ENCODE measurements around the gene ICE2. TPM values are rescaled to one million over a fixed set of nuclear protein-coding genes. Genes with fewer than 3 reads are reported as not detected.

Gene ICE2
- total RNA-seq, 1 donor from 2014 or later: 51.9 TPM

DNA sequence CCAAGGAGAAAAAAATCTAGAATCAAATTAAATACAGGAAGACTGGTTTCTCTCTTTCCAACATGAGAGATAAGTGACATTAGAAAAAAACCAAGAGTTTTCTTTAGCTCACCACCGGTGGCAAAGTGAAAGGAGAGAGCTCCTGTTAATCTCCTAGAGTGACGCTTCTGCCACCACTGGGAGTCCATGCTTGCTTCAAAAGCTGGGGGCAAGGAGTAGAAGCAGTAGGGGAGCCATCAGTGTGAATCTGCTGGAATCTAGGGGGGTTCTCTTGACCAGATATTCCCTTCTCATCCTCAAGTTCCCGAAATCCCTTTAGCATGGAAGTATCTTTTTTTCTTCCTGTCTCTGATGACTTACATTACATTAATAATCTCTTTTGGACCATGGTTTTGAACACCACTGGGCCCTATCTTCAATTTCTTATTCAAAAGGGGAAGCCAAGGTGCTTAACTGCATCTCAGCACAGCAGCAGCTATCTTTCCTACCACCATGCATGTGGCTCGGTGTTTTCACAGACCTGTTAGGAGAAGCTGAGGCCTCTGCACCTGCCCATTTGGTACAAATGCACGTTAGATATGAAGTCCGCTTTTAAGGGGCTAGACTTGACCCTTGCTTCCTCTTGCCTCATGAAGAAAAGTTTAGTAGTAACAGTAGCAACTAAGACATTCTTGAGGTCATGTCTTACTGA lies 6.6 kb upstream of the ICE2 start:
- Mint-ChIP-seq H3K4me1 (ENCODE audit: low read depth) (peaks cover 10% of the 10 kb centered on the region), H3K4me3 (no peak overlapping the region), H3K36me3 (ENCODE audit: low read depth) (peaks cover 9% of the 10 kb centered on the region), H3K27me3 (ENCODE audit: insufficient read depth) (no peaks in the 10 kb centered on the region), H3K9me3 (no peaks in the 10 kb centered on the region), H3K27ac (no peak overlapping the region)
- DNase-seq (ENCODE audit: low spot score): no peak
- intact Hi-C loops (cut with micrococcal nuclease): no loop called here

GRCh38 chr15:60483042-60483441 lies 4.1 kb upstream of the ICE2 start:
- Mint-ChIP-seq H3K9me3 (no peaks in the 10 kb centered on the region), H3K27ac (no peak overlapping the region), H3K4me1 (ENCODE audit: low read depth) (peaks cover 24% of the 10 kb centered on the region), H3K27me3 (ENCODE audit: insufficient read depth) (no peaks in the 10 kb centered on the region), H3K36me3 (ENCODE audit: low read depth) (peaks cover 5% of the 10 kb centered on the region), H3K4me3 (no peak overlapping the region)
- DNase-seq (ENCODE audit: low spot score): no peak
- intact Hi-C loops (cut with micrococcal nuclease): no loop called here

DNA sequence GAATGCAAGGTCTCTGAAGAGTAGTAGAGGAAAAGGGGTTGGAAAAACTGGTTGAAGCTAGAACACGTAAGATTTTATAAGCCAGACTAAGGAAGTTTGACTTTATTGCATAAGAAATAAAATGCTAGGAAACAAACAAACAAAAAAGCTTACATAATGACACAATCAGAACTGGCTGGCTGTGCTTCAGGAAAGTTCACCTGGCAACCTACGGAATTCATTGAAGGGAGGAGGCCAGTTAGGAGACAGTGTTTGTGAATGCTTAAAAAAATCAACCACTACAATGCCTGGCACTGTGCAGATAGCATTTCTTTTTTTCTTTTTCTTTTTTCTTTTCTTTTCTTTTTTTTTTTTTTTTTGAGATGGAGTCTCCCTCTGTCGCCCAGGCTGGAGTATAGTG lies 1.9 kb upstream of the ICE2 start:
- Mint-ChIP-seq H3K4me1 (ENCODE audit: low read depth) (peaks cover 46% of the 10 kb centered on the region), H3K36me3 (ENCODE audit: low read depth) (peaks cover 13% of the 10 kb centered on the region), H3K27me3 (ENCODE audit: insufficient read depth) (no peaks in the 10 kb centered on the region), H3K27ac (no peak overlapping the region), H3K4me3 (no peak overlapping the region), H3K9me3 (no peaks in the 10 kb centered on the region)
- DNase-seq (ENCODE audit: low spot score): no peak
- intact Hi-C loops (cut with micrococcal nuclease): no loop called here

GRCh38 chr15:60480149-60480548 lies 1.2 kb upstream of the ICE2 start:
- H3K9me3 Mint-ChIP-seq: no peaks in the 10 kb centered on the region
- H3K27me3 Mint-ChIP-seq (ENCODE audit: insufficient read depth): no peaks in the 10 kb centered on the region
- intact Hi-C loops (cut with micrococcal nuclease): no loop called here
- H3K36me3 Mint-ChIP-seq (ENCODE audit: low read depth): peaks cover 13% of the 10 kb centered on the region
- H3K27ac Mint-ChIP-seq: peak overlapping the region; percentile 97
- H3K4me1 Mint-ChIP-seq (ENCODE audit: low read depth): peaks cover 46% of the 10 kb centered on the region
- DNase-seq (ENCODE audit: low spot score): no peak
- H3K4me3 Mint-ChIP-seq: peak overlapping the region; percentile 97

GRCh38 chr15:60479361-60480110 lies 594 bp upstream of the ICE2 start:
- Mint-ChIP-seq H3K27ac (peak overlapping the region; percentile 97), H3K4me1 (ENCODE audit: low read depth) (peaks cover 52% of the 10 kb centered on the region), H3K27me3 (ENCODE audit: insufficient read depth) (no peaks in the 10 kb centered on the region), H3K9me3 (no peaks in the 10 kb centered on the region), H3K4me3 (peak overlapping the region; percentile 97), H3K36me3 (ENCODE audit: low read depth) (peaks cover 18% of the 10 kb centered on the region)
- DNase-seq (ENCODE audit: low spot score): no peak
- intact Hi-C loops (cut with micrococcal nuclease): loop anchor here (1.0 to 10.0 kb wide), 9 partner anchors 28 to 1375 kb away; partner anchors contain the start of genes ANXA2, BNIP2 and CCNB2

DNA sequence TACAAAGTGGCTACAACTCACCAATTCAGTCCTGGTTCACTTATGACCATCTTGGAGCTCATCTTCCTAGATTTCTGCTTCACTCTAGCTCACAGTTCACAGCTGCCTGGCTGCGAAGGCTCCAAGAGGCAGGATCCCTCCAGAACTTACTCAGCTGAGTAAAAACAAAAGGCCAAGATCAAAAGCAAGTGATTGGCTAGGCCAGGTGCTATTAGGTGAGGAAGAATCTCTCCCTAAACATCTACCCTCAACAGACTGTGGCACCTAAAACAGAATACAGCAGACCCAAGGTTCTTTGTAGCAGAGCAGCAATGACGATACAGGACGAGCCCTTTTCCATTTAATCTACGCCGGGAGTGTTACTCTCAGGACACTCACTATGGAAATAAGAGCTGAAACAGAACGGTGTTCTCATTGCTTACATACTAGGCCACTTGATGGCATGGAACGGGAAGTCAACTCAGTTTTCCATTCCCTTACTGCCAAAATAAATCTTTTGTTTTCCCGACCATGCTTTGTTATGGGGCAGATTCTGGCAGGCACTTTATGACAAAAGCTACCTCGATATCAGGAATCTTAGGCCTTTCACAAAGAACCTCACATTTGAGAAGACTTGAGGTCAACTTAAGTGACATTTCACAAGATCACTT lies 901 bp downstream of the ICE2 start:
- Mint-ChIP-seq H3K9me3 (no peaks in the 10 kb centered on the region), H3K36me3 (ENCODE audit: low read depth) (peaks cover 19% of the 10 kb centered on the region), H3K27ac (peak overlapping the region; percentile 97), H3K27me3 (ENCODE audit: insufficient read depth) (no peaks in the 10 kb centered on the region), H3K4me1 (ENCODE audit: low read depth) (peaks cover 54% of the 10 kb centered on the region), H3K4me3 (peak overlapping the region; percentile 97)
- intact Hi-C loops (cut with micrococcal nuclease): loop anchor here (1.0 to 10.0 kb wide), 3 partner anchors 85 to 1373 kb away; partner anchors contain the start of genes BNIP2 and CCNB2
- no peak for DNase-seq (ENCODE audit: low spot score)

GRCh38 chr15:60477164-60477563 lies 1.8 kb downstream of the ICE2 start:
- intact Hi-C loops (cut with micrococcal nuclease): loop anchor here (10.0 kb wide), 1 partner anchor 1372 kb away; the partner anchor contains the start of gene CCNB2
- H3K36me3 Mint-ChIP-seq (ENCODE audit: low read depth): peaks cover 23% of the 10 kb centered on the region
- H3K9me3 Mint-ChIP-seq: no peaks in the 10 kb centered on the region
- no peak overlapping the region for H3K27ac Mint-ChIP-seq
- H3K4me3 Mint-ChIP-seq: peak overlapping the region; percentile 97
- H3K4me1 Mint-ChIP-seq (ENCODE audit: low read depth): peaks cover 57% of the 10 kb centered on the region
- no peak for DNase-seq (ENCODE audit: low spot score)
- H3K27me3 Mint-ChIP-seq (ENCODE audit: insufficient read depth): no peaks in the 10 kb centered on the region

DNA sequence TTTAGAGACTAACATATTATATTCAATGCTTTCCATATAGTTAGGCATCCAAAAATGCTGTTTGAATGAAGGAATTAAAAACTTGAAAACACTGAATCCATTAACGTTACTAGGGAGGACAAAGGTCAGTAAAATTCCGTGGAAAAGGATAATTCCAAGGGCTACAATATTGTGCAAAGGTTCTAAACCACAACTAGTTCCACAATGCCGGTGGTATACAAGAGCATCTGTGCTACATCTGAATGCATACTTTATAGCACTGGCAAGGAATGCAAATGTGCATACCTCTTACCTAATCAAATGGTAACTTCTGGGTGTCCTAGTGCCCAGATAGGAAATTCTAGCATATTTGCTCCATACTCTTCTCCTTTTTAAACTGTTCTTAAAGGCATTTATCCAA lies 2.2 kb downstream of the ICE2 start:
- Mint-ChIP-seq H3K9me3 (no peaks in the 10 kb centered on the region), H3K27ac (no peak overlapping the region), H3K36me3 (ENCODE audit: low read depth) (peaks cover 23% of the 10 kb centered on the region), H3K27me3 (ENCODE audit: insufficient read depth) (no peaks in the 10 kb centered on the region), H3K4me1 (ENCODE audit: low read depth) (peaks cover 57% of the 10 kb centered on the region), H3K4me3 (peak overlapping the region; percentile 52)
- intact Hi-C loops (cut with micrococcal nuclease): loop anchor here (10.0 kb wide), 1 partner anchor 1372 kb away; the partner anchor contains the start of gene CCNB2
- no peak for DNase-seq (ENCODE audit: low spot score)

- no peak overlapping the region for H3K27ac Mint-ChIP-seq
- no peaks in the 10 kb centered on the region for H3K27me3 Mint-ChIP-seq (ENCODE audit: insufficient read depth)
- H3K36me3 Mint-ChIP-seq (ENCODE audit: low read depth): peaks cover 42% of the 10 kb centered on the region
- no peak for DNase-seq (ENCODE audit: low spot score)
- H3K4me1 Mint-ChIP-seq (ENCODE audit: low read depth): peaks cover 45% of the 10 kb centered on the region
- no peak overlapping the region for H3K4me3 Mint-ChIP-seq
- no peaks in the 10 kb centered on the region for H3K9me3 Mint-ChIP-seq
- intact Hi-C loops (cut with micrococcal nuclease): loop anchor here (10.0 kb wide), 1 partner anchor 1368 kb away; the partner anchor contains the start of gene CCNB2
These were observed 5.8 kb downstream of the ICE2 start for GRCh38 chr15:60473135-60473534.

- intact Hi-C loops (cut with micrococcal nuclease): loop anchor here (10.0 kb wide), 1 partner anchor 1367 kb away; the partner anchor contains the start of gene CCNB2
- Mint-ChIP-seq H3K36me3 (ENCODE audit: low read depth) (peaks cover 35% of the 10 kb centered on the region), H3K9me3 (no peaks in the 10 kb centered on the region)
These were observed 7.6 kb downstream of the ICE2 start for GRCh38 chr15:60471314-60471713.

DNA sequence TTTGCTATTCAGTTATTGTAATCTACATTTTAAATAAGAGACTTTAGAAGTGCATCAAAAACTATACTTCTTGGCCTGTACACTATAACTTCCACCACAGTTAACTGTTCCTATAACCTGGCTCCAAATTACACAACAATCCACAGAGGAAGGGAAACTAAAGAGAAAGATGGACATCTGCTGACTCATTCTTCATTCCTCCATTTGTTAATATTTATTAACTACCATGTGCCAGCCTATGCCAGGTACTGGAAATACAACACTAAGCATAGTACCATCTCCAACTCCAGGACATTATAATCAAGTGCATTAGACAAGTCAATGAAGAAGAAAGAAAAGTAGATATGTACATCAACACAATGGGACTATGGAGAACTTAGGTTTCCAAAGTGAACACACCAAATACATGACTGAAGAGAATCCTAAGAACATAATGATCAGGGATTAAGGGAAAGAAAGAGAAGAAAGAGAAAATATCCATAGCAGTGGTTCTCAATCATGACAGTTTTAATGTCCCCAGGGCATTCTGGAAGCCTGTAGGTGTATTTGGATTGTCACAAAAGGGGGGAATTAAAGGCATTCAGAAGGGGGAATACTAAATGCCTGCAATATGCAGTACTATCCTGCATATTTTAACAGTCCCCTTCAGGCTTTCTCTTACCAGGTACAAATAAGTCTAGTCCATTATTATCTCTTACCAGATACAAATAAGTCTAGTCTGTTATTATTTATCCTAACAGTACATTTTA lies 8.9 kb downstream of the ICE2 start:
- H3K36me3 Mint-ChIP-seq (ENCODE audit: low read depth): peaks cover 35% of the 10 kb centered on the region
- H3K4me1 Mint-ChIP-seq (ENCODE audit: low read depth): peaks cover 22% of the 10 kb centered on the region
- no peak overlapping the region for H3K4me3 Mint-ChIP-seq
- no peaks in the 10 kb centered on the region for H3K9me3 Mint-ChIP-seq
- intact Hi-C loops (cut with micrococcal nuclease): loop anchor here (10.0 kb wide), 1 partner anchor 1365 kb away; the partner anchor contains the start of gene CCNB2
- H3K27ac Mint-ChIP-seq: no peak overlapping the region
- no peaks in the 10 kb centered on the region for H3K27me3 Mint-ChIP-seq (ENCODE audit: insufficient read depth)
- no peak for DNase-seq (ENCODE audit: low spot score)

More at GRCh38 chr15:60471314-60471713, 7.6 kb downstream of the ICE2 start:
- no peak overlapping the region for H3K27ac Mint-ChIP-seq
- H3K4me3 Mint-ChIP-seq: no peak overlapping the region
- H3K4me1 Mint-ChIP-seq (ENCODE audit: low read depth): peaks cover 26% of the 10 kb centered on the region
- H3K27me3 Mint-ChIP-seq (ENCODE audit: insufficient read depth): no peaks in the 10 kb centered on the region
- DNase-seq (ENCODE audit: low spot score): no peak
